IPS-18a (cell line): ENCODE results near the gene UPK3BL1.
"Not testable (repeated sequence)": the region's sequence is repeated elsewhere in the genome, so short reads cannot be mapped to it uniquely, and the experiment has no call there.

ENCODE experiments used
- H3K27ac ChIP-seq: one replicate; pipeline ENCODE4 v1.5.1; 2013; ENCODE audit warnings: low read length
- H3K27me3 ChIP-seq: one replicate; pipeline ENCODE4 v1.6.1; 2013; ENCODE audit warnings: mild to moderate bottlenecking, low read length; ENCODE audit not compliant: control insufficient read depth, insufficient read depth
- H3K36me3 ChIP-seq: one replicate; pipeline ENCODE4 v1.6.1; 2013; ENCODE audit warnings: low read depth, low read length; ENCODE audit not compliant: control insufficient read depth
- H3K4me1 ChIP-seq: one replicate; pipeline ENCODE4 v1.6.1; 2013; ENCODE audit warnings: low read depth, low read length; ENCODE audit not compliant: control insufficient read depth
- H3K4me3 ChIP-seq: one replicate; pipeline ENCODE4 v1.5.1; 2013; ENCODE audit warnings: low read length
- H3K9ac ChIP-seq: one replicate; pipeline ENCODE4 v1.6.1; 2013; ENCODE audit warnings: mild to moderate bottlenecking, low read length, moderate library complexity
- H3K9me3 ChIP-seq: one replicate; pipeline ENCODE4 v1.6.1; 2013; ENCODE audit warnings: low read depth, low read length; ENCODE audit not compliant: control insufficient read depth

UPK3BL1 gene

DNA sequence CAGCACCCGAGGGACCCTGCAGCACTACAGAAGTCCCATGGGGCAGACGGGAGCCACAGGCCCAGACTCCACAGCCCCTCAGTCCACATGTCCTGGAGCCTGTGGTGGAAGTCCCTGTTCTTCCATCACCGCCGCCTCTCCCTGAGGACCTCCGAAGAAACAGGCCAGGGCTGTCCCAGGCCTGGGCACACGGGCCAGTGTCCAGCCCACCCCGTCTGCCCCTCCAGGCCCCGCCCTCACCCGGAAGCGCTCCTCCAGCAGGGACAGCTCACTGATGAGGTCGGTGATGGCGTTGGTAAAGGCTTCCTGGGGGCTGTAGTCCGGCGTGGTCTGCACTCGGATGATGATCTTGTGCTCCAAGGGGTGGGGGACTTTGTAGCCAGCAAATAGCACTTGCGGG is 24.3 kb upstream of the UPK3BL1 start:
- H3K27me3 ChIP-seq, H3K9me3 ChIP-seq, H3K27ac ChIP-seq, H3K4me3 ChIP-seq, H3K4me1 ChIP-seq, H3K36me3 ChIP-seq, H3K9ac ChIP-seq: not testable (repeated sequence)

DNA sequence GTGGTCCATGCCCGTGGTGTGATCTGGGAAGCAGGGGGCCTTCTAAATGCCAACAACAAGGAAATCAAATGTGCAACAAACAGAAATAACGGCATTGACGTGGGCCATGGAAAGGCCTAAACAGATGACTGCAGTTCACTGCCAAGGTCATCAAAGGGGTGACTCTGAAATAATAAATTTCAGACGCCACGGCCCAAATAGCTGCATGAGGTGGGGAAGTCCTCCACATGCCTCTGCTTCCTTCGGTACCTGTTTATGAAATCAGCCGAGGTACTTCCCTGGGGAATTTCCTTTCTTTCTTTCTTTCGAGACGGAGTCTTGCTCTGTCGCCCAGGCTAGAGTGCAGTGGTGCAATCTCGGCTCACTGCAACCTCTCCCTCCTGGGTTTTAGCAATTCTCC is 22.2 kb upstream of the UPK3BL1 start:
- not testable (repeated sequence) for H3K4me1 ChIP-seq, H3K9me3 ChIP-seq, H3K36me3 ChIP-seq, H3K9ac ChIP-seq, H3K4me3 ChIP-seq, H3K27me3 ChIP-seq, H3K27ac ChIP-seq

DNA sequence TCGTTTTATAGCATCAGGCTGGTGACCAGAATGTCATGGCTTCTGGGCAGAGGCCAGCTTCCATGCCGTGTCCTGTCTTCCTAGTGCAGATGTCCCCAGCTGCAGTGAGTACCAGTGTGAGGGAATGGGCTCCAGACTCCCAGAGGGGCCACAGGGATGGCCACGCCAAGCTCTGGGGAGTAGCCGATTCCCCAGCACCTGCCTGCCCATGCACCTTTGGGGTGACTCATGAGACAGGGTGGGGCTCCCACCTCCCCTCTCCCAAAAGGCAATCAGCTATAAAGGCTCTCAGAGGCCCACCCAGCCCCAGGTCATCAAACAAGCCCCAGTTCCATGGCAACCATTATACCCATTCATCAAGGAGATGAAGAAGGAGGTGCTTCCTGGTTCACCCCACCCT is 7.3 kb upstream of the UPK3BL1 start, which contains the start of gene SPDYE2B:
Gene SPDYE2B (plus strand): TSS at position 396 of the 400 bp plus-strand sequence. CDS start 2,030 bp downstream, outside the sequence.
- not testable (repeated sequence) for H3K27me3 ChIP-seq, H3K36me3 ChIP-seq, H3K27ac ChIP-seq, H3K9me3 ChIP-seq, H3K4me3 ChIP-seq, H3K4me1 ChIP-seq, H3K9ac ChIP-seq

DNA sequence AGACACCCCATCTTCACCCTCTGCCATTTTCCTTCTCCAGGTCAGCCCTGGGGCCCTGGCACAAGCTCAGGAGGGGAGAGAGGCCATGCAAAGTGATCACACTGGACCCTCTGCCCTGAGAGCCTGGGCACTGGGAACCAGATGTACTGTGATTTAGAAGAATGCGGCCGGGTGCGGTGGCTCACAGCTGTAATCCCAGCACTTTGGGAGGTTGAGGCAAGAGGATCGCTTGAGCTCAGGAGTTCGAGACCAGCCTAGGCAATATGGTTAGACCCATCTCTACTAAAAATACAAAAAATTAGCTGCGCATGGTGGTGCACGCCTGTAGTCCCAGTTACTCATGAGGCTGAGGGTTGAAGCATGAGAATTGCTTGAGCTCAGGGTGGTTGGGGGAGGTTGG is 5.2 kb upstream of the UPK3BL1 start:
- H3K4me1 ChIP-seq: not testable (repeated sequence)

DNA sequence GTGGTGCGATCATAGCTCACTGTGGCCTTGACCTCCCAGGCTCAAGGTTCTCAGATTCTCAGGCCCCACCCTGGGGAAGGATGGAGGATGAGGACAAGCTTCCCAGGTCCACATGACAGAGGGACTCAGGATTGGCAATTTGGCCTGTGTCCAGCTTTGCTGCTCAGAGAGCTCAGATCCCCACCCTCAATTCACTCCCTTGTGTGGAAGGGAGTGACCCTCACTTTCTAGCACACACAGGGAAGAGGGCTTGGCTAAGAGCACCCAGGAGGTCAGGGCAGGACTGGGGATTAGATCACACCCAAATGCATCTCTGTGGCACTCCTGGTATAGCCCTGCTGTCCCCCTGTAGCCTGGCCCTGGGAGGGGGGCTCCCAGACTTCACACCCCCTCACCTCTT is 813 bp upstream of the UPK3BL1 start:
- not testable (repeated sequence) for H3K36me3 ChIP-seq, H3K27ac ChIP-seq, H3K4me3 ChIP-seq, H3K9ac ChIP-seq, H3K27me3 ChIP-seq, H3K4me1 ChIP-seq, H3K9me3 ChIP-seq

More for the DNA sequence above, 5.2 kb upstream of the UPK3BL1 start:
- H3K4me3 ChIP-seq, H3K27me3 ChIP-seq, H3K36me3 ChIP-seq, H3K9me3 ChIP-seq, H3K9ac ChIP-seq, H3K27ac ChIP-seq: not testable (repeated sequence)

DNA sequence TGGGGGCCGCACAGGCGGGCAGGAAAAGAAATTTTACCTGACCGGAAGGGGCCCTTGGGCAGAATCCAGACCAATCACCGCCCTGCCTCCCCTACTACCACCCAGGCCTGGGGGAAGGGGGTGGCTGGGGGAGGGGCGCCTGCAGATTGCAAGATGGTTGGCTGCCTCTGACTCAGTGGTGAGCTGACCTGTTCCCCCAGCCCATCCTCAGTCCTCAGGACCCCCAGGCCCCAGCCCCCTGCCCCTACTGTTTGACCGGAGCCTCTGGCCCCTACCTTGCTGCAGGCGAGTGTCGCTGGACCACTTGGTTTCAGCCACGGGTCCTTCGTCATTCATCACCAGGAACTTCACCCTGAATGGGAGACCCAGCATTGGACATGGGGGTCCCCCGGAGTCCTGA is 3.7 kb downstream of the UPK3BL1 start:
- H3K27ac ChIP-seq, H3K27me3 ChIP-seq, H3K9me3 ChIP-seq, H3K4me3 ChIP-seq, H3K9ac ChIP-seq, H3K36me3 ChIP-seq, H3K4me1 ChIP-seq: not testable (repeated sequence)

DNA sequence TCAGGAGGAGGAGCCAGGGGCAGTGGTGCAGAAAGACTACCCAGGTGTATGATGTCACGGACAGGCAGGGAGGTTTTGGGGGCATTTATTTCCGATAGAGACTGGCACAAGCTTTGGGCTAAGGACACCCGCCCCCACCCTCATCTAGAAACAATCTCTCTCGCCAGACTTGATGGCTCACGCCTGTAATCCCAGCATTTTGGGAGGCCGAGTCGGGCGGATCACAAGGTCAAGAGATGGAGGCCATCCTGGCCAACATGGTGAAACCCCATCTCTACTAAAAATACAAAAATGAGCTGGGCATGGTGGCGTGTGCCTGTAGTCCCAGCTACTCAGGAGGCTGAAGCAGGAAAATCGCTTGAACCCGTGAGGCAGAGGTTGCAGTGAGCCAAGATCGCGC is 5.6 kb downstream of the UPK3BL1 start:
- H3K36me3 ChIP-seq, H3K9ac ChIP-seq, H3K4me1 ChIP-seq, H3K4me3 ChIP-seq, H3K27ac ChIP-seq, H3K9me3 ChIP-seq, H3K27me3 ChIP-seq: not testable (repeated sequence)

DNA sequence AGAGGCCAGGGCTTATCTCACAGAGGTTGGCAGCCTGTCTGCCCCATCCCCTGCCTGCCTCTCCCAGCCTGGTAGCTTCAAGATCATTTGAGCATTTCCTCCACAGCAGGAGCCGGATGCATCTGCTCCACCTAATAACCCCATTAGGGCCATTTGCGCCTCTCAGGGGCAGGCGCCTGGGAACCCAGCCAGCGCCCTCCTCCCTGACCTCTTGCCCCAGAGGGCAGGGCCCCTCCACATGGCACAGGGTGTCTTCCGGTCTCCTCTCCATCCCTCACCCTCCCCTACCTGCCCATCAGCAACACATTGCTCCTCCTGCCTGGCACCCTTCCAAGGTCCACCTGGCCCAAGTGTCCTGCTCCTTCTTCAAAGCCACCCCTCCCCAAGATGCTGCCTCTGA is 7.2 kb downstream of the UPK3BL1 start:
- not testable (repeated sequence) for H3K27ac ChIP-seq, H3K4me3 ChIP-seq

DNA sequence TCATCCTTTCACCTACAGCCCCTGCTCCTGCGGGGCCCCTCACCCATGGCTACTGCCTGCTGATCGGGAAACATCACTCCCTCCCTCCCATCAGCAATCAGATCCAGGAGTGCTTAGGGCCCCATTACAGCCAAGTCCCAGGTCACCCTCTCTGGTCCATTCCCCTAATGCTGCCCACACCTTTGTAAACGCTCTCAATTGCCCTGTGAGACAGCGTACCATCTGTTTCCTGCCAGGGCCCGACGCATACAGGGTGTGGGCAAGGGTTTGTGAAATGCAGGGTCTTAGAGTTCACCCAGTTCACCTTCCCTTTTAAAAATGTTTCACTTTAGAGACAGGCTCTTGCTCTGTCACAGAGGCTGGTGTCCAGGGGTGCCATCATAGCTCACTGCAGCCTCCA is 8.3 kb downstream of the UPK3BL1 start:
- not testable (repeated sequence) for H3K9me3 ChIP-seq, H3K36me3 ChIP-seq, H3K27ac ChIP-seq, H3K27me3 ChIP-seq, H3K4me1 ChIP-seq, H3K4me3 ChIP-seq, H3K9ac ChIP-seq

More for the DNA sequence above, 7.2 kb downstream of the UPK3BL1 start:
- not testable (repeated sequence) for H3K9me3 ChIP-seq, H3K9ac ChIP-seq, H3K27me3 ChIP-seq, H3K36me3 ChIP-seq, H3K4me1 ChIP-seq

DNA sequence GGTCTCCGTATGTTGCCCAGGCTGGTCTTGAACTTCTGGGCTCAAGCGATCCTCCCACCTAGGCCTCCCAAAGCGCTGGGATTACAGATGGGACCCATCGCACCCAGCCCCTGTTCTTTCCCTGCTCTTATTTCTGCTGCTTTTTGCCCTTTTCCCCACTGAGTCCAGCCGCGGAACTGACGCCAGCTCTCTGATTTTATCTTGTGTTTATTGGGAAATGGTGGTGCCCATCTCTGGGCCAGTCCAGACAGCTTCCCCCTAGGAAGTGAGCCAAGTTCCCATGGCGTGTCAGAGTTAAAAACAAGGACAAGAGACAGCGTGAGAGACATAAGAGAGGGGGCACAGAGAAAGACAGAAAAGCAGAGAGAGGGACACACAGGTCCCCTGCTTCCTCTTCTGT is 12.0 kb downstream of the UPK3BL1 start:
- H3K4me1 ChIP-seq, H3K36me3 ChIP-seq, H3K27me3 ChIP-seq, H3K9me3 ChIP-seq, H3K4me3 ChIP-seq, H3K9ac ChIP-seq, H3K27ac ChIP-seq: not testable (repeated sequence)

DNA sequence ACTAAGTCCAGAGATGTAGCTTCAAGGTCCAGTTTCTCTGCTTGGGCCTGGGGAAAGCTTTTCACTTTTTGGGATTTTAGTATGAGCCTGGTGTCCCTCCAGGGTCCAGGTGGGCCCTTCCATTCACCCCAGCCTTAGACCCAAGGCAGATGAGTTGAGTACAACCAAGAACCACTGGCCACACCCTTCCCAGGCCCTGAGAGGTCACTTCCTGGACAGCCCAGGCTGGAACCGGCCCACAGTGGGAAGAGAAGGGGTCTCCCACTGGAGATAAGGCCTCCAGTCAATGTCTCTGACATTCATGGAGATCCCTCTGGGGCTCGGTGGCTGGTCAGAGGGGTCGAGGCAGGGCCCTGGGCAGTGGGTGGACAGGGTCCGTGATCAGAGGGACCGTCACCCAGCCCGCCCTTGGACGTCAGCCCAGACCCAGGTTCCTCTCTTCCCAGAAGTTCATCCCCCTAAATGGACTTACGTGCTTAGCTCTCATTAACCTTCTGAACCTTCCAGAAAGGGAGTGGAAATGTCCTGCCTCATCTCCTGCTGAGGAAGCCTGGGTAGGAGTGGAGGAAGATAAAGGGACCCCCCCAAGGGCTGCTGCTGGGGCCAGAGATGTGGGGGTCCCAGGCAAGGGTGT is 15.2 kb downstream of the UPK3BL1 start:
- H3K4me3 ChIP-seq, H3K4me1 ChIP-seq, H3K27me3 ChIP-seq, H3K9me3 ChIP-seq, H3K36me3 ChIP-seq, H3K27ac ChIP-seq, H3K9ac ChIP-seq: not testable (repeated sequence)

DNA sequence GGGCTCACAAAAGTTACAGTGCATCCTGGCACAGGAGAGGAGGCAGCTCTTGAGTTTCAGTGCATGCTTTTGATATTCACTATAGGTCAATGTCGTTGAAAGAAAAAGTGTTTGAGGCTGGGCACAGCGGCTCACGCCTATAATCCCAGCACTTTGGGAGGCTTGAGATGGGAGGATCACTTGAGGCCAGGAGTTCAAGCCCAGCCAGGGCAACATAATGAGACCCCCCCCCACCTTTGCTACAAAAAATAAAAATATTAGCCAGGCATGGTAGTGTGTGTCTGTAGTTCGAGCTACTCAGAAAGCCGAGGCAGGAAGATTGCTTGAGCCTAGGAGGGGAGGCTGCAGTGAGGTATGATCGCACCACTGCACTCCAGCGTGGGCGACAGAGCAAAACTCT is 24.5 kb downstream of the UPK3BL1 start:
- H3K4me1 ChIP-seq, H3K9ac ChIP-seq, H3K36me3 ChIP-seq, H3K4me3 ChIP-seq, H3K9me3 ChIP-seq, H3K27ac ChIP-seq, H3K27me3 ChIP-seq: not testable (repeated sequence)
